GM23248 (cell line): ENCODE data around the gene TCL1A.

ENCODE experiments used
- EZH2 ChIP-seq: fragments of 200-600 bp; sonication (generic); IDR thresholded peaks from 2 replicates; pipeline ENCODE4 v1.6.1; 2018; ENCODE audit warnings: antibody characterized with exemption, mild to moderate bottlenecking; ENCODE audit not compliant: insufficient read depth, poor library complexity, severe bottlenecking
- EZH2phosphoT487 ChIP-seq: fragments of 200-600 bp; sonication (generic); IDR thresholded peaks from 2 replicates; pipeline ENCODE4 v1.6.1; 2018; ENCODE audit warnings: antibody characterized with exemption, moderate library complexity, mild to moderate bottlenecking, low read depth; ENCODE audit not compliant: insufficient read depth

DNA sequence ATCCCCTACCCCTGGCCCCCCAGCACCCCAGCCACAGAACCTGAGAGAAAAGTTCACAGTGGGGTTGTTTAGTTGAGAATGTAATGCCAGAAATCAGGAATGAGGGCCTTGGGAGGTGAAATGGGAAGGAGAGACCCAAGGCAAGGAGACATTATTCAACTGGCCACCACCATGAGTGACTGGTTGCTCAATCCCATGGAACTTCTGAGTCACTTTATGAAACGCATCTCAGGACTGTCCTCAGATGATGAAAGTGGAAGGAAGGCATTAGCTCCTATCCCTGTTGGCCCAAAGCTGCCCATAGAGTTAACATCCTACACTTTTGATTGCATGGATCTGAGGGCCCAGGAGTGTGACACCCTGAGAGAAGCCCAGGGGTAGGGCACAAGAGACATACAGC, 25.4 kb upstream of the TCL1A start:
- TF ChIP-seq EZH2phosphoT487 (no peak), EZH2 (no peak)
